ENCODE results near the gene MUC4.
"Not testable (repeated sequence)": the region's sequence is repeated elsewhere in the genome, so short reads cannot be mapped to it uniquely, and the experiment has no call there.

MUC4 gene

GRCh38 chr3:195735036-195735695 lies 76.6 kb downstream of the MUC4 start:
- no peak overlapping the region for H3K27ac ChIP-seq (ENCODE audit: low read depth, low read length)
- H3K9me3 ChIP-seq (ENCODE audit: control insufficient read depth, insufficient read depth, low read length): no peaks in the 10 kb centered on the region
- no peaks in the 10 kb centered on the region for H3K36me3 ChIP-seq (ENCODE audit: control insufficient read depth, insufficient read depth, low read length)
- no peaks in the 10 kb centered on the region for H3K27me3 ChIP-seq (ENCODE audit: control insufficient read depth, insufficient read depth, low read length)
- no peak overlapping the region for H3K4me3 ChIP-seq (ENCODE audit: low read depth, low read length)
- H3K9ac ChIP-seq (ENCODE audit: low read depth, low read length): no peak overlapping the region
- no peaks in the 10 kb centered on the region for H3K4me1 ChIP-seq (ENCODE audit: control insufficient read depth, insufficient read depth, low read length)

- Histone ChIP-seq H3K36me3 (ENCODE audit: control insufficient read depth, insufficient read depth, low read length) (no peaks in the 10 kb centered on the region), H3K9me3 (ENCODE audit: control insufficient read depth, insufficient read depth, low read length) (no peaks in the 10 kb centered on the region), H3K4me3 (ENCODE audit: low read depth, low read length) (no peak overlapping the region), H3K9ac (ENCODE audit: low read depth, low read length) (no peak overlapping the region), H3K27ac (ENCODE audit: low read depth, low read length) (no peak overlapping the region), H3K27me3 (ENCODE audit: control insufficient read depth, insufficient read depth, low read length) (no peaks in the 10 kb centered on the region), H3K4me1 (ENCODE audit: control insufficient read depth, insufficient read depth, low read length) (no peaks in the 10 kb centered on the region)
Observed at GRCh38 chr3:195732940-195733339, 78.8 kb downstream of the MUC4 start.

- Histone ChIP-seq H3K27ac (ENCODE audit: low read depth, low read length) (no peak overlapping the region), H3K9me3 (ENCODE audit: control insufficient read depth, insufficient read depth, low read length) (no peaks in the 10 kb centered on the region), H3K9ac (ENCODE audit: low read depth, low read length) (no peak overlapping the region), H3K4me1 (ENCODE audit: control insufficient read depth, insufficient read depth, low read length) (no peaks in the 10 kb centered on the region), H3K36me3 (ENCODE audit: control insufficient read depth, insufficient read depth, low read length) (no peaks in the 10 kb centered on the region), H3K27me3 (ENCODE audit: control insufficient read depth, insufficient read depth, low read length) (no peaks in the 10 kb centered on the region), H3K4me3 (ENCODE audit: low read depth, low read length) (no peak overlapping the region)
Observed at GRCh38 chr3:195731356-195731905, 80.3 kb downstream of the MUC4 start.

- H3K27ac ChIP-seq (ENCODE audit: low read depth, low read length): no peak overlapping the region
Observed at GRCh38 chr3:195729476-195730251, 82.1 kb downstream of the MUC4 start.

GRCh38 chr3:195728789-195729188 lies 82.9 kb downstream of the MUC4 start:
- not testable (repeated sequence) for H3K9me3 ChIP-seq (ENCODE audit: control insufficient read depth, insufficient read depth, low read length); H3K27me3 ChIP-seq (ENCODE audit: control insufficient read depth, insufficient read depth, low read length); H3K36me3 ChIP-seq (ENCODE audit: control insufficient read depth, insufficient read depth, low read length); H3K4me1 ChIP-seq (ENCODE audit: control insufficient read depth, insufficient read depth, low read length); H3K9ac ChIP-seq (ENCODE audit: low read depth, low read length); H3K27ac ChIP-seq (ENCODE audit: low read depth, low read length); H3K4me3 ChIP-seq (ENCODE audit: low read depth, low read length)

More at GRCh38 chr3:195729476-195730251, 82.1 kb downstream of the MUC4 start:
- Histone ChIP-seq H3K9ac (ENCODE audit: low read depth, low read length) (no peak overlapping the region), H3K36me3 (ENCODE audit: control insufficient read depth, insufficient read depth, low read length) (no peaks in the 10 kb centered on the region), H3K9me3 (ENCODE audit: control insufficient read depth, insufficient read depth, low read length) (no peaks in the 10 kb centered on the region), H3K4me1 (ENCODE audit: control insufficient read depth, insufficient read depth, low read length) (no peaks in the 10 kb centered on the region), H3K4me3 (ENCODE audit: low read depth, low read length) (no peak overlapping the region), H3K27me3 (ENCODE audit: control insufficient read depth, insufficient read depth, low read length) (no peaks in the 10 kb centered on the region)

- H3K36me3 ChIP-seq (ENCODE audit: control insufficient read depth, insufficient read depth, low read length): no peaks in the 10 kb centered on the region
- no peak overlapping the region for H3K9ac ChIP-seq (ENCODE audit: low read depth, low read length)
- H3K4me1 ChIP-seq (ENCODE audit: control insufficient read depth, insufficient read depth, low read length): no peaks in the 10 kb centered on the region
- H3K9me3 ChIP-seq (ENCODE audit: control insufficient read depth, insufficient read depth, low read length): no peaks in the 10 kb centered on the region
- H3K4me3 ChIP-seq (ENCODE audit: low read depth, low read length): no peak overlapping the region
- no peaks in the 10 kb centered on the region for H3K27me3 ChIP-seq (ENCODE audit: control insufficient read depth, insufficient read depth, low read length)
- H3K27ac ChIP-seq (ENCODE audit: low read depth, low read length): no peak overlapping the region
Observed at GRCh38 chr3:195727606-195728195, 84.0 kb downstream of the MUC4 start.

GRCh38 chr3:195725916-195726740 lies 85.6 kb downstream of the MUC4 start:
- not testable (repeated sequence) for H3K9me3 ChIP-seq (ENCODE audit: control insufficient read depth, insufficient read depth, low read length); H3K4me1 ChIP-seq (ENCODE audit: control insufficient read depth, insufficient read depth, low read length); H3K36me3 ChIP-seq (ENCODE audit: control insufficient read depth, insufficient read depth, low read length); H3K27me3 ChIP-seq (ENCODE audit: control insufficient read depth, insufficient read depth, low read length); H3K4me3 ChIP-seq (ENCODE audit: low read depth, low read length); H3K27ac ChIP-seq (ENCODE audit: low read depth, low read length); H3K9ac ChIP-seq (ENCODE audit: low read depth, low read length)

- not testable (repeated sequence) for H3K9me3 ChIP-seq (ENCODE audit: control insufficient read depth, insufficient read depth, low read length); H3K36me3 ChIP-seq (ENCODE audit: control insufficient read depth, insufficient read depth, low read length); H3K4me1 ChIP-seq (ENCODE audit: control insufficient read depth, insufficient read depth, low read length); H3K9ac ChIP-seq (ENCODE audit: low read depth, low read length); H3K27ac ChIP-seq (ENCODE audit: low read depth, low read length); H3K4me3 ChIP-seq (ENCODE audit: low read depth, low read length); H3K27me3 ChIP-seq (ENCODE audit: control insufficient read depth, insufficient read depth, low read length)
Observed at GRCh38 chr3:195724363-195724762, 87.4 kb downstream of the MUC4 start.

- not testable (repeated sequence) for H3K9ac ChIP-seq (ENCODE audit: low read depth, low read length); H3K36me3 ChIP-seq (ENCODE audit: control insufficient read depth, insufficient read depth, low read length); H3K27ac ChIP-seq (ENCODE audit: low read depth, low read length); H3K4me3 ChIP-seq (ENCODE audit: low read depth, low read length); H3K9me3 ChIP-seq (ENCODE audit: control insufficient read depth, insufficient read depth, low read length); H3K27me3 ChIP-seq (ENCODE audit: control insufficient read depth, insufficient read depth, low read length)
- peaks cover 11% of the 10 kb centered on the region for H3K4me1 ChIP-seq (ENCODE audit: control insufficient read depth, insufficient read depth, low read length)
Observed at GRCh38 chr3:195722996-195723345, 88.8 kb downstream of the MUC4 start.

- H3K27ac ChIP-seq (ENCODE audit: low read depth, low read length); H3K9ac ChIP-seq (ENCODE audit: low read depth, low read length); H3K4me3 ChIP-seq (ENCODE audit: low read depth, low read length); H3K36me3 ChIP-seq (ENCODE audit: control insufficient read depth, insufficient read depth, low read length); H3K9me3 ChIP-seq (ENCODE audit: control insufficient read depth, insufficient read depth, low read length); H3K27me3 ChIP-seq (ENCODE audit: control insufficient read depth, insufficient read depth, low read length): not testable (repeated sequence)
- H3K4me1 ChIP-seq (ENCODE audit: control insufficient read depth, insufficient read depth, low read length): peaks cover 11% of the 10 kb centered on the region
Observed at GRCh38 chr3:195722139-195722995, 89.4 kb downstream of the MUC4 start.
